ENCODE data around the gene GSG1L2.

GSG1L2 gene

DNA sequence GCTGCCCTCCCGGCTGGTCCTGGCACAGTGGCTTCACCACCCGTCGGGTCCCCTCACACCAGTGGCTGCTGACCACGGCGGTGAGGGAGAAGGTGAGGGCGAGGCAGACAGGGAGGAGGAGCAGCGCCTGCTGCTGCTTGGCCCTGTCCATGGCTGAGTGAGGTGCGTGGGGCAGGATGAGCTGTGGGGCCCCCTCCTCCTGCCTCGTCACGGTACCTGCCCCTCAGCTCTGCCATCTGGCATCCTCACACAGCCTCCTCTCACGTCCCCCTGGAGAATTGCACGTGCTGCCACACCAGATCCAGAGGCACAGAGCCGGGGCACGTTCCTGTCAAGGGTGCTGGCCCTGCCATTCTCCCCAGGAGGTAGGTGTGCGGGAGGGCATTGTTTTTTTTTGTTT lies at the start of gene GSG1L2:
TSS of gene GSG1L2 (minus strand) at position 159 of the 400 bp plus-strand sequence. CDS start at position 151, 8 bp downstream.
- DNase-seq = no peak

DNA sequence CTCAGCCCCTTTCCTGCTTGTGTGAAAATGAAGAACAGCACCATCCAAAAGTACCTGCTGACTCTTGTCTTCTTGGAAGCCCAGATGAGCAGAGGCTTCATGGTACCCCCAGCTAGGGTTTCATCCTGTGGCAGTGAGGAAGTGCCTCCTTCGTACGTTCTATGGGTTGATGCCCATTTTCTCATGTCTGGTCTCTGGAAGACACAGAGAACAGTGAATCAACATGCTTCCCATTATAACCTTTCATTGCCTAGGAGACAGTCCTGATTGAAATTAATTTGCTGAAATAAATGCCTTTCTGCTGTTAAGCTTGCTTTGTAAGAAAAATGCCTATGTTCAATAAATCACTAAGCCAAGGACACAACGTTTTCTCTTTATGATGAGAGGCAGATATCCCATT lies 46.7 kb upstream of the GSG1L2 start:
- no peak for DNase-seq

DNA sequence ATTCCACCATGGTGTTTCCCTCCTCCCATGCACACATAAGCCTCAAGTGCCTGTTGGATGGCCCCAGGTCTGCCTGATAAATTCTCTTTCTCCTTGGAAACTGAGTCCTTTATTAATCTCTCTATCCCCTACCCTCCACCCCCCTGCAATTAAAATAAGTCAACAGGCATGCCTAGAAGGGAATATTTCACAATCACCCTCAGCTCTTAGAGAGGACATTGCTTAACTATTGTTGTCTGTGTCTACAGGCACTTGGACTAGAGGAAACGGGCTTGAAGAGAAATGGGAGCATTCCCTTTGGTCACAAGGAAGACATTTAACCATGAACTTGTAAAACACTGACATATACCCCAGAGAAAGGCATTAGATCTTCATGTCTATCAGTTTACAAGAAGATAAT lies 43.7 kb upstream of the GSG1L2 start:
- DNase-seq = no peak

DNA sequence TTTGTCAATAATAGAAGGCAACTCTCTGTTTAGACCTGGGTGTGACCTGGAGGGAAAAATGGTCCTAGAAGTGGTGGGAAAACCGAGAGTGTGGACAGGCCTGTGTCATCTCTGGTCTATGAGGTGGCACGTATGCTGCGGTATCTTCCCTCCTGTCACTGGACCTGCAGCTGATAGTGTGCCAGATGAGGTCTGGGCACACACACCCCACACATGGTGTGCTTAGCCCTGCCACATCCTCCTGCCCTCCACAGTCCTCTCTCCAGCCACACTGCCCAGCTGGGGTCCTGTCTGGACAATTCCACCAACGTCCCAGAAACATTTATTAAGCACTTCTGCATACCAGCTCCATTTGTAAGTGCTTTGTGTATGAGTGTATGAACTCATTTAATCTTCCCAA lies 41.1 kb upstream of the GSG1L2 start:
- no peak for DNase-seq

DNA sequence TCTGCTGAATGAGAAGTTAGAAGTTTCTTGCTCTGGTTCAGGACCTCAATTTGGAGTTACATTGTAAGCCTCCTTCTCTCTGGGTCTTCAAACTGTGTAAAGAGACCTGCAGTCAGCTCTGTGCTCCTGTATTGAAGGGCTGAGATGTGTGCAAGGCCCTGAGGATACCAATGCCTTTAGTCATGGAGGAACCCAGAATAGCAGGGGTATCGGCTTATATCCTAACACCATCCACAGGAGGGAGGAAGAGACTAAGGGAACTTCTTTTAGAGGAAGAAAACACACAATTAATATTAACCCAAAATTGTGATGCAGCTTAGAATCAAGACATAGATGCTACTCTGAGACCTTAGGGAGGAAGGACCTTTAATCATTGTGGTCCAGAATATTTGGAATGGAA lies 40.3 kb upstream of the GSG1L2 start:
- DNase-seq = no peak

DNA sequence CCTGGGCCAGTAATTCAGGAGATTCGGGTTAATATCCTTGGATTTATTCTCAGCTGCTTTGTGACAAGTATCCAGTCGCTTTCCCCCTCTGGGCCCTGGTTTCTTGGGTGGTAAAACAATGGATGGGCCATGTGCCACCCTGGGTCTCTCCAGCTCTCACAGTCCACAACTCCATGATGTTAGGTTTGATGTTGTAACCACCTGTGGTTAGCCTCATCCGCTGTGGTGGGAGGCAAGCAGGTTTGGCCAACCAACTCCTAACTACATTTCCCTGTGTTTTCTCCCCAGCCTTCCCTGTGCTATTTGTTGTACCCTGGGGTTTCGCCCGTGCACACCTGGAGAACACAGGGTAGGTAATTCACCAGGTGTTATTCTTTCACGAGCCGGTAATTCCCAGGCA lies 39.0 kb upstream of the GSG1L2 start:
- DNase-seq = no peak

DNA sequence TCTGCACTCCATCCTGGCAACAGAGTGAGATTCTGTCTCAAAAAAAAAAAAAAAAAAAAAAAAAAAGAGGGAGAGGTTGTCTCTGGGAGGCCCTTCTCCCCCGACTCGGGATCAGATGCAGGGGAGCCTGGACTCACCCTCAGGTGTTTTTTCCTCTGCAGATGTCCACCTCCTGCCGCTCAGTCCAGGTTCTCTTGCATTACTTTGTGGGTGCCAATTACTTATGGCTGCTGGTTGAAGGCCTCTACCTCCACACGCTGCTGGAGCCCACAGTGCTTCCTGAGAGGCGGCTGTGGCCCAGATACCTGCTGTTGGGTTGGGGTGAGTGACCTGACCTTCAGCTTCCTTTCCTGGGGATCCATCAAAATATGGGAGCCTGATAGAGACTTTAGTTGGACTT lies 37.9 kb upstream of the GSG1L2 start:
- DNase-seq = no peak

DNA sequence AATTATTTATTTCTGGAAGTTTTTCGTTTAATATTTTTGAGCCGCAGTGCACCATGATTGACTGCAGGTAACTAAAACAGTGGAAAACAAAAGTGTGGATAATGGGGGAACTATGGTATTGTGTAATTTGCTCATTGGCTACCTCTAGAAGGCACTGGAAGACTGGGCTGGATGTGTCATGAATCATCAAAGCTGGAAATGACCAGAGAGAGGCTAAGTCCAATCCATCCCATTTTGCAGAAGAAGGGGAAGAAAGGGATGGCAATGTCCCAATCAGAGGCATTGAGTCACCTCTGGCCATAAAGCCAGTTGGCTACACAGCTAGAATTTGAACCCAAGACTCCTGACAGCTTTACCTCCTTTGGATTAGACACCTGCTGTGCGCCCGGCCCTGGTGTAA lies 33.2 kb upstream of the GSG1L2 start:
- no peak for DNase-seq

DNA sequence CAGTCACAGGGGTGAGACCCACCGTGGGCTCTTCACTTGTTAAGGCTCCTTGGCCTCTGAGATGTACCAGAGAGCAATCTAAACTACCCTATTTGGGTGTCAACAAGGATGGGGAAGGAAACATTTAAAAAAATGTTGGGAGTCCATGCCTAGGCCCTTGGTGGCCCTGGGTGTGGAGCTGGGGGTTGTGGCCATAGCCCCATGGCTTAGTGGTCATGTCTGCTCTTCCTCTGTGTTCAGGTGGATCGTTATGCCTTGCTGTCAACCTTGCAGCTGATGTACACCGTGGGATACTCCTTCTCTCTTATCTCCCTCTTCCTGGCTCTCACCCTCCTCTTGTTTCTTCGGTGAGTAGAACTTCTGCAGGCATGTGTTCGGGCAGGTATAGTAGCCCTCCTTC lies 32.4 kb upstream of the GSG1L2 start:
- DNase-seq = no peak

DNA sequence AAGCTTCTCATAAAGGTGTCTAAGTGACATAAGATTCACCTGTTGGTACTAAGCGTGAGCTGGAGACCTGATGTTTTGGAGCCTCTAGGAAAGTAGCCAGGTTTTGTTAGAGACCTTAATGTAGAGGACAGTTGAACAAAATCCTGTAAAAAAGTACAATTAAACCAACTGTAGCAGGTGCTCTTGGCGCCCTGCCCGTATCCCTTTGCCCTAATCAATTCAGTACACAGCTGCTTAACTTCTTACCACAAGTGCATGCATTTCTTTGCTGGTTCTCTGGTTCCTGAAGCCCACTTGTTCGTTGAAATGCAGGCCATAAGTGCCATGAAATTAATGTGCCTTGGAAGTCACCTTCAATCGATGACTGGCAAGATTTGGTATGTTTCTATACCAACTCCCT lies 28.3 kb upstream of the GSG1L2 start:
- DNase-seq = no peak

DNA sequence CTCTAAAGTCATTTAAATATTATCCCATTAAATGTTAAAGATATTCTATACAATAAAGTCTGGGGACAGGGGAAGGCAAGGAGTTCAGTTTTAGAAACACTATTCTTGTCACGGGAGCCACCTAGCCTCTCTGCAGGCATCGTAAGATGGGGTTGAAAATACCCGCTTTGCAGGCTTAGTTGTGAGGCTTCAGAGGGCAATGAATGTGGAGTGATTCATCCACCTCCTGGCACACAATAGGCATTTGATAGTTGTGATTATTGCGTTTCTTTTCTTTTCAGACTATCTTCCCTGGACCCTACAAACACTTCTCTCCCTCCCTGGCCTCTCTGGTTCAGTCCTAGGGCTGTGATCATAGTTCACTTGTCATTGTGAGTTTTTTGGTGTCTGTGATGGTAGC lies 23.4 kb upstream of the GSG1L2 start:
- no peak for DNase-seq

DNA sequence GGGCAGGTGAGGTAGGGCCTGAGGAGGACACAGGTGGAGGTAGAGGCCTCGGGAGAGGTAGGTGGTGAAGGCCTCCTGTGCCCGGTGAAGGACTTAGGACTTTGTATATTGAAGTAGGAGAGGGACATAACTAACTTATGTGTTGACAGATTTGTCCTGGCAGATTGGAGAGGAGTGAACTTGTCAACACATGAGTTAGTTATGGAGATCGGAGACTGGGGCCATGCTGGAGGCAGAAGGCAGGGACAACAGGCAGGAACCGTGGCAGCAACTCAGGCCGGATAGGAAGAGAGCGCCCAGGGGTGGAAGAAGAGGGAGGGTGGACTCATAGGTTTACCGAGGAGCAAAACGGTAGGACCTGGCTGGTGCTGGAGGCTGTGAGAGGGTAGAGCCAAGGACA lies 22.3 kb upstream of the GSG1L2 start:
- no peak for DNase-seq

DNA sequence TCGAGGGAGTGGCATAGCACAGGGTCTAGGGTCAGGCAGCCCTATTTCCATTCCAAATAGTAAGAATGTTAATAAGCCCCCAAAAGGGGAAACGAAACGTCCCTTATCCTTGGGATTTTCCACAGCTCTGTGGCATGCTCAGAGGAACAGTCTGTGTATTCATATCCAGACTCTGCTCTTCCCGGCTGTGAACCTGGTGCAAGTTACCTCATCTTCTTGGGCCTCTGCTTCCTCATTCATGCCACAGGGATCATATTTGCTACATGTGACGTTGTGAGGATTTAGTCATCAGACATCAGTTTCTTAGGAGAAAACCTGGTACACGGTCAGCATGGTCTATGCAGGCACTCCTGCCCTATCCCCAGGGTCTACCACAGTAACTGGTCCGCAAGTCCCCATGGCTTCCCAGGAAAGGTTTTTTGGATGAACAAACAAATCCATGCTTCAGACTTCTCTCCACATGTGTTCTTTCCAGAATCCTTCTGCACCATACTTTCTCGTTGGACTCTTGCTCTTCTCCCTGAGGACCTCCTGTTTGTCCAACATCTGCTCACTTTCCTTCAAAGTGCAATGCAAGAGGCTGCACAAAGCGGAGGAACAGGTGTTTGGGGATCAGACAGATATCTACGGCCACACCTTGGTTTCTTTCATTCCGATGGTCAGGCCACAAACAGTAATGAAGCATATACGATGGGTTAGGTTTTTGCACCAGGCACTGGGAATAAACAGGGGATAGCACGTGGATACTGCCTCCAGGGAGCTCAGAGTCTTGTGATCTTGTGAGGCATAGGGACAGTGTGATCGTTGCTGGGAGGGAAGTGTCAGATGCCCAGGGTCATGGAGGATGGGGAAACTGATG lies 21.5 kb upstream of the GSG1L2 start:
- DNase-seq = no peak

DNA sequence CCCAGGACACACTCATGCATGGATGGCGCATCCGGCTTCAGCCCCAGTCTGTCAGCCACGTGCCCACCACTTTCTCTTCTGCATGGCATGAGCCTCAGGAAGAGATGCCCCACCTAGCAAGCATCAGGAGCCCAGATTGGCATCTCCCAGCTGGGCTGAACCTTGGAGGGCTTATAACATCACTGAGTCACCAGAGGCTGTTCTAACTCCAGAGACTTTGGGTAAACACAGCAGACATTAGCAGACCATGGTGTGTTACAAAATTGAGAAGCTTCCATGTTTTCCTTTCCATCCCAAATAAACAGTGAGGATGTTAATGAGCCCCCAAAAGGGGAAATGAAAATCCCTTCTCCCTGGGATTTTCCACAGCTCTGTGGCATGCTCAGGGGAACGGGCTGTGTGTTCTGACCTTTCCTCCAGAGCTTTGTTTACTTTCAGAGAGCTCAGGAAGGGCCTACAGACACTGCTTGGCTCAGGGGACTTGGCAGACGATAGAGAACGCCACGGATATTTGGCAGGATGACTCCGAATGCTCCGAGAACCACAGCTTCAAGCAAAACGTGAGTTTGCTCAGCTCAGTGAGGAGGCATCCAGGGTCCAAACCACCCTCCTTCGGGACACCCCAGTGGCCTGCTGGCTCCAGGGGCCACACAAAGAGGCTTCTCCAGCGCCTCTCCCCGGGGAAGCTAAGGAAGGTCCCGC lies 20.3 kb upstream of the GSG1L2 start:
- DNase-seq = no peak

DNA sequence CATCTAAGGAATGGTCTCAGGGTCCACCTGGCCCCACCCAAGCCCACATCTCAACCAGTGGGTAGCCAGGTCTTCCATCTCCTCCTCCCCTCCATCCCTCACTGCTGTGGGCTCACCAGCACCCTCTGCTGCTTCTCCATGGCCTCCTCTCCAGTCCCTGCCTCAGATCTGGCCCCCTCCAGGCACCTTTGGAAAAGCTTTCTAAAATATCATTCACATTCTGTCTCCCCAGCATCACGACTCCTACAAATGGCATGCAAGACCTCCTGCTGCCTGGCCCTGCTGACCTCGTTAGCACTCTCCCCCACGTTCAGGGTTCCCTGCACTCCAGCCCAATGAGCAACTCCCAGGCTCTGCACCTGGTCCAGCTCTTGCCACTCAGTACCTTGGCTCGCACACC lies 17.6 kb upstream of the GSG1L2 start:
- no peak for DNase-seq

DNA sequence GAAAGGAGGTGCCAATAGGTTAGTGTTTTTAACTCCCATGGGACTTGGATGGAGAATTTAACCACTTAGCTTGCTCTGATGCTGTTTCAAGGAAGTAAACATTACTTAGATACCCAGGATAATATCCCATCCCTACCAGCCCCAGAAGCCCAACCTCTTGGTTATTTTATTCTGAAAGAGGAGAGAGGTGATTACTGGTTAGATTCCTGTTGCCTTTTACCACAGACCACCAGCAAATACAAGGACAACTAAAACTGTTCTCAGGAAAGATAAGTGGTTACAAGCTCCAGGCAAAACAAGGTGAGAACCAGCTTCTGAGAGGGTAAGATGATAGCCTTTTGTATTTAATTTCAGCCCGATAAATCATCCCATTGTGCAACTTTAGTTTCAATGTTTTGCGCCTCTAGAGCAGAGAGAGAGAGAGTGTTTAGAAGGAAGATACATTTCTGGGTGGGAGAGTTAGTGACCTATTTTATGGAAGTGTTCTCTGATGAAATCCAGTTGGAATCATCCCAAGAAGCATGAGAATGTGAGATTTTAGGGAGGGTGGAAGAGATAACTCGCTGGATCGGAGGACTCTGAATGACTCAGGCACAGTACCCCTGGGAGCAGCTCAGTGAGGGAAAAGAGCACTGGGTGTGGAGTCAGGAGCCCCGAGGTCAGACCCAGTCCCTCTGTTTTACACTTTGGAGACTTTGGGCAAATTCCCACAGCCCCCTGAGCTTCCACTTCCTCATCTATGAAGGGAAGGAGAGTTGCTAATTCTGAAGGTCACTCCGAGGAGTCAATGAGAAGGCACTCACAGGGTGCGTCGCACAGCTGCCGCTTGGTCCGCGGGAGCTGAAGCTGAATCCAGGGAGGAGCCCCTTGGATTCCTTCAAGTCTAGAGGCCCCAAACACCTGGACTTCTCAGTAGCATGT lies 15.9 kb upstream of the GSG1L2 start:
- DNase-seq = no peak

DNA sequence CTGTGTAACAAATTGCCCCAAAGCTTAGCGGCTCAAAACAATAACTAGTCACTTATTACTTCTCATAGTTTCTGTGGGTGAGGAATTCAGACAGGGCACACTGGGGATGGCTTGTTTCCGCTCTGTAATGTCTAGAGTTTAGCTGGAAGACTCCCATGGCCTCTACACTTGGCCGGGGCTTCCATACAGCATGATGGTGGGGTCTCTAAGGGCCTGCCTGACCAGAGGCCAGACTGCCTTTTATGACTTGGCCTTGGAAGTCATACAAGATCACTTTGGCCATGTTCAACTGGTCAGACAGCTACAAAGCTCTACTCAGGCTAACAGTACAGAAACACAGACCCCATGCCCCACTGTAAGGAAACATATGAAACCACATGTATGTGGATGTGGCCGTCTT lies 12.0 kb upstream of the GSG1L2 start:
- DNase-seq = no peak

DNA sequence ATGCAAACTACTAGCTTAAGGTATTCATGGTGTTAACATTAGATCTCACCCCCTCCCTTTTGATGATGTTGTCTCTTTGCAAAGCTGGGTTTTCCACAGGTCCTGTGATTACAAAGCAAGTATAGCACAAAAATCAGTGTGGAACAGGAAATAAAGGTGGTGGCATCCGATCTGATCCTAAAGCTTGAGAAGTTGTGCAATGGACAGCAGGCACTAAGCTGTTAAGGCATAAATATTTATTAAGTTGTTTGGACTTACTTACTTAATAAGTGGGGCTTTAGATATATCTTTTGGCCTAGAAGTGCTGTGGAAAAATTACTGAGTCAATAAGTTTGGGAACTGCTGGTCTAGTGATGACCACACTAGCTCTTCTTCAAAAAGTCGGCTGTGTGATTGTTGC lies 8.8 kb upstream of the GSG1L2 start:
- no peak for DNase-seq

DNA sequence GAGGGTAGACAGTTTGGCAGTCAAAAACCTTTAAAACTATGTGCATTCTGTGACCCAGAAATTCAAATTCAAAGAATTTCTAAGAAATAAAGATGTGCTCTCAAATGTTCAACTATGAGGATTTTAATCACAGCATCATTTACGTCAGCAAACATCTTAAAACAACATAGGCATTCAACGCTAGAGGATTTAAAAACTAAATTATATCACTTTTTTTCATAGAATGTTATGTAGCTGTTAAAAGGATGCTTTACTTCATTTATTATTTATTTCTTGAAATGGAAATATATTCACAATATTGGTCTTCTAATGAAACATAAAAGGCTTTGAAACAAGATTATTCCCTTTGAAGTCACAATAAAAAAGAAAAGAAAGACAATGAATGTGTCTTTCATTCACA lies 7.5 kb upstream of the GSG1L2 start:
- no peak for DNase-seq

DNA sequence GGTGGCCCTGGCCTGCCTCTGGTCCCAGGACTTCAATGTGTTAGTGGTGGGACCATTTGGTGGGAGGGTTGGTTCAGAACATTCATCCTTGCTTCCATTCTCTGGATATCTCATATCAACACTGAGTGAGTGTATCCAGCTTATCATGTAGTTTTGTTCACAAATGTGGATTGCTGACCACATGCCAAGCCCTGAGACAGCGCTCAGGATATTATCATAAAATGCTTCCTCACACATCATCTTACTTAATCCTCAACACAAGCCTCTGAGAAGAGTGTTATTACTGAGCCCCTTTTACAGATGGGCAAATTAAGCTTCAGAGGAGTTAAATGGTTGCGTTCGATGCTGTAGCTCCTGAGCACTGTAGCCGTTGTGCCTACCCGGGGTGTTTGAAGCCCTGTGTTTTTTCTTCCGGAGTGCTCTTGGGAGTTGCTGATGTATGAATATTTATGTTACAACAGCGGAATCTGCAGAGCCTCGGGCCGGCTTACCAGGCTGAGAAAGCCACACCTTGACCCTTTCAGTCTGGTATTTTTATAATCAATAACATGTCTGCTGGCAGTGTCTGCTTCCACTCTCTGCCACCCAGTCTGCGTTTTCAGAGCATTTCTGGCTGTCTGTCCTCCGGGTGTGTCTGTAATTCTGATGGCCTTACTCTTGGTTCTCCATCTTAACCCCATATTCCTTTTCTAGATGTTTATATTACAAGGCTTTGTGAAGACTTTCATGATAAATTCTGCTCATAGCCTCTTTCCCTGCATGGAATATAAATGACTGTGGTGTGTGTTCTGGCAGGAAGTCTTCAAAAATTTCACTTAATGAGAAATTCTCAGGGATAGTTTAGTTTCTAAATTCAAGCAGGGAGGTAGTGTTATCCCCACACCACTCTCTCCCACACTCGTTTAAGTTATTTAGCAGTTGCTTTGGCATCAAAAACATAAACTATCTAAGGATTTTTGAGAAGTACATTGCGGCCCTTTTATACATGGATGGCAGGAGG lies 6.7 kb upstream of the GSG1L2 start:
- no peak for DNase-seq

DNA sequence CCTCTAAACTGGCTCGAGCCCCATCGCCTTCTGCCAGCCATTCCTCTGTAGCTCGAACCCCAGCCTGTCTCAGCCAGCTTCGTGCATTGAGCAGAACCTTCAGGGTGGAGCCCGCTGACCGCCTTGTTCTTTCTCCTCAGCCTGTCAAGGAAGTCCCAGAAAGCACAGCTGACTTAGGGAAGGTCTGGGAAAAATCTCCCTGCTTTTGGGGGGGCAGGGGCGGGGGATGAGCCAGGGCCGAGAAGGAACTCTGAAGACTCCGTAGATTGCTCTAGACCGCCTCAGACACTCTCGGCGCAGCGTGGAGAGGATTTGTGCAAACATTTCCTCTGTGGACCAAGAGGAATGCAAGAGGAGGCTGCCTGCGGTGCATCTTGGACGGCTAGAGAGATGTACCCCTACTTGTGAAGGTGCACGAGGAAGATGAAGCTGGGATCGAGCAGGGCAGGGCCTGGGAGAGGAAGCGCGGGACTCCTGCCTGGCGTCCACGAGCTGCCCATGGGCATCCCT lies 3.8 kb upstream of the GSG1L2 start, which contains the start of gene GLP2R:
TSS of gene GLP2R (plus strand) at position 284 of the 510 bp plus-strand sequence. CDS start at position 424, 140 bp downstream.
- DNase-seq = no peak

Data from activated CD4-positive, alpha-beta T cell treated with anti-CD3 and anti-CD28 coated beads, Interleukin-2, amount 50 U/mL, for 1 hour (primary cell).